IPS DF 6.9 (cell line): ENCODE data around the gene STEAP4.

Source experiments
- DNase-seq: peaks from one replicate; pipeline ENCODE4 v3.0.0-alpha.2; 2013; ENCODE audit warnings: low read depth, low spot score
- H3K27ac ChIP-seq: one replicate; pipeline ENCODE4 v1.5.1; 2013; ENCODE audit warnings: low read length, control low read depth
- H3K27me3 ChIP-seq: 2 replicates; pipeline ENCODE4 v1.6.1; 2013; ENCODE audit warnings: mild to moderate bottlenecking, low read length; ENCODE audit not compliant: control insufficient read depth, insufficient read depth
- H3K36me3 ChIP-seq: 2 replicates; pipeline ENCODE4 v1.6.1; 2013; ENCODE audit warnings: low read length; ENCODE audit not compliant: control insufficient read depth, insufficient read depth
- H3K4me1 ChIP-seq: 2 replicates; pipeline ENCODE4 v1.6.1; 2013; ENCODE audit warnings: low read length; ENCODE audit not compliant: control insufficient read depth, insufficient read depth
- H3K4me3 ChIP-seq: 2 replicates; pipeline ENCODE4 v1.5.1; 2013; ENCODE audit warnings: mild to moderate bottlenecking, low read length
- H3K9me3 ChIP-seq: 2 replicates; pipeline ENCODE4 v1.6.1; 2013; ENCODE audit warnings: low read length, inconsistent platforms; ENCODE audit not compliant: control insufficient read depth, insufficient read depth
- WGBS: extraction: QIAGEN DNeasy Blood & Tissue Kit; methylation state at CpG from one replicate; pipeline ENCODE4 v1.1.7; 2013; ENCODE audit warnings: mixed read lengths, missing lambda C conversion rate; ENCODE audit not compliant: insufficient read length, insufficient coverage; 5-methylcytosine and 5-hydroxymethylcytosine counted together

STEAP4 gene

GRCh38 chr7:88306590-88307048 is at the start of gene STEAP4:
Gene STEAP4 (minus strand): TSS chr7:88306894. CDS start chr7:88284269, 22,625 bp downstream.
- H3K27ac ChIP-seq, result no peak within 1 kb of the TSS
- H3K36me3 ChIP-seq, result no peaks in the 10 kb centered on the region
- H3K9me3 ChIP-seq, result no peaks in the 10 kb centered on the region
- peak within 1 kb of the TSS; percentile 23; the same call in 1 of the 2 replicates for H3K4me3 ChIP-seq
- no peaks in the 10 kb centered on the region for H3K4me1 ChIP-seq
- DNase-seq, result peak; percentile 35
- no peaks in the 10 kb centered on the region; the same call in 1 of the 2 replicates for H3K27me3 ChIP-seq
- WGBS, result no CpG with 5 or more reads among the region's 30 CpGs

GRCh38 chr7:88355011-88355410 is 48.3 kb upstream of the STEAP4 start:
- no CpG with 5 or more reads among the region's 3 CpGs for WGBS
- Histone ChIP-seq H3K4me3 (no peak overlapping the region), H3K4me1 (no peaks in the 10 kb centered on the region), H3K27ac (no peak overlapping the region), H3K9me3 (no peaks in the 10 kb centered on the region), H3K36me3 (no peaks in the 10 kb centered on the region; the same call in 1 of the 2 replicates), H3K27me3 (no peaks in the 10 kb centered on the region)
- no peak for DNase-seq

GRCh38 chr7:88350118-88350517 is 43.4 kb upstream of the STEAP4 start:
- H3K4me3 ChIP-seq, result no peak overlapping the region
- H3K36me3 ChIP-seq, result no peaks in the 10 kb centered on the region; the same call in 1 of the 2 replicates
- H3K9me3 ChIP-seq, result no peaks in the 10 kb centered on the region
- no peak for DNase-seq
- no peak overlapping the region for H3K27ac ChIP-seq
- no peaks in the 10 kb centered on the region for H3K27me3 ChIP-seq
- no CpG with 5 or more reads among the region's 2 CpGs for WGBS
- no peaks in the 10 kb centered on the region for H3K4me1 ChIP-seq

- no peaks in the 10 kb centered on the region for H3K9me3 ChIP-seq
- no peak overlapping the region for H3K4me3 ChIP-seq
- no peaks in the 10 kb centered on the region for H3K36me3 ChIP-seq
- no CpG with 5 or more reads among the region's 2 CpGs for WGBS
- H3K27me3 ChIP-seq, result no peaks in the 10 kb centered on the region
- no peak for DNase-seq
- H3K4me1 ChIP-seq, result no peaks in the 10 kb centered on the region
- no peak overlapping the region for H3K27ac ChIP-seq
These were observed 40.8 kb upstream of the STEAP4 start for GRCh38 chr7:88347517-88347916.

- no peaks in the 10 kb centered on the region for H3K36me3 ChIP-seq
- H3K4me1 ChIP-seq, result no peaks in the 10 kb centered on the region
- no peak overlapping the region for H3K4me3 ChIP-seq
- H3K9me3 ChIP-seq, result no peaks in the 10 kb centered on the region
- no peak for DNase-seq
- no peak overlapping the region for H3K27ac ChIP-seq
- no CpG with 5 or more reads among the region's 7 CpGs for WGBS
- no peaks in the 10 kb centered on the region for H3K27me3 ChIP-seq
These were observed 40.4 kb upstream of the STEAP4 start for GRCh38 chr7:88347090-88347489.

GRCh38 chr7:88346357-88346756 is 39.7 kb upstream of the STEAP4 start:
- Histone ChIP-seq H3K4me1 (no peaks in the 10 kb centered on the region), H3K36me3 (no peaks in the 10 kb centered on the region), H3K27me3 (no peaks in the 10 kb centered on the region), H3K4me3 (no peak overlapping the region), H3K27ac (no peak overlapping the region), H3K9me3 (no peaks in the 10 kb centered on the region)
- no peak for DNase-seq
- WGBS, result no CpG with 5 or more reads among the region's 2 CpGs

GRCh38 chr7:88344956-88345832 is 38.5 kb upstream of the STEAP4 start:
- WGBS, result no CpG with 5 or more reads among the region's 15 CpGs
- H3K4me1 ChIP-seq, result no peaks in the 10 kb centered on the region
- no peaks in the 10 kb centered on the region for H3K36me3 ChIP-seq
- H3K9me3 ChIP-seq, result no peaks in the 10 kb centered on the region
- no peak overlapping the region for H3K4me3 ChIP-seq
- DNase-seq, result peak; percentile 20
- no peak overlapping the region for H3K27ac ChIP-seq
- H3K27me3 ChIP-seq, result no peaks in the 10 kb centered on the region

- DNase-seq, result no peak
- no CpG with 5 or more reads among the region's 8 CpGs for WGBS
- no peaks in the 10 kb centered on the region for H3K27me3 ChIP-seq
- H3K36me3 ChIP-seq, result no peaks in the 10 kb centered on the region
- H3K4me1 ChIP-seq, result no peaks in the 10 kb centered on the region
- no peak overlapping the region for H3K4me3 ChIP-seq
- no peaks in the 10 kb centered on the region for H3K9me3 ChIP-seq
- H3K27ac ChIP-seq, result no peak overlapping the region
These were observed 37.6 kb upstream of the STEAP4 start for GRCh38 chr7:88344271-88344670.

GRCh38 chr7:88339195-88339922 is 32.7 kb upstream of the STEAP4 start:
- no CpG with 5 or more reads among the region's 2 CpGs for WGBS
- no peaks in the 10 kb centered on the region for H3K9me3 ChIP-seq
- no peak for DNase-seq
- H3K27me3 ChIP-seq, result no peaks in the 10 kb centered on the region
- no peaks in the 10 kb centered on the region for H3K4me1 ChIP-seq
- H3K27ac ChIP-seq, result no peak overlapping the region
- no peaks in the 10 kb centered on the region for H3K36me3 ChIP-seq
- no peak overlapping the region for H3K4me3 ChIP-seq

GRCh38 chr7:88338503-88338902 is 31.8 kb upstream of the STEAP4 start:
- no peaks in the 10 kb centered on the region for H3K27me3 ChIP-seq
- H3K4me3 ChIP-seq, result no peak overlapping the region
- H3K4me1 ChIP-seq, result no peaks in the 10 kb centered on the region
- H3K36me3 ChIP-seq, result no peaks in the 10 kb centered on the region
- no peaks in the 10 kb centered on the region for H3K9me3 ChIP-seq
- no peak overlapping the region for H3K27ac ChIP-seq
- DNase-seq, result no peak
- WGBS, result no CpG with 5 or more reads among the region's 6 CpGs
